HG03457 (cell line): ENCODE measurements around the gene C1orf116.

Source experiments
- ATAC-seq: cut with Tn5 transposase; IDR thresholded peaks from one replicate; pipeline ENCODE4 v1.9.1; 2021; ENCODE audit warnings: moderate number of reproducible peaks; ENCODE audit not compliant: unreplicated experiment

Gene C1orf116

DNA sequence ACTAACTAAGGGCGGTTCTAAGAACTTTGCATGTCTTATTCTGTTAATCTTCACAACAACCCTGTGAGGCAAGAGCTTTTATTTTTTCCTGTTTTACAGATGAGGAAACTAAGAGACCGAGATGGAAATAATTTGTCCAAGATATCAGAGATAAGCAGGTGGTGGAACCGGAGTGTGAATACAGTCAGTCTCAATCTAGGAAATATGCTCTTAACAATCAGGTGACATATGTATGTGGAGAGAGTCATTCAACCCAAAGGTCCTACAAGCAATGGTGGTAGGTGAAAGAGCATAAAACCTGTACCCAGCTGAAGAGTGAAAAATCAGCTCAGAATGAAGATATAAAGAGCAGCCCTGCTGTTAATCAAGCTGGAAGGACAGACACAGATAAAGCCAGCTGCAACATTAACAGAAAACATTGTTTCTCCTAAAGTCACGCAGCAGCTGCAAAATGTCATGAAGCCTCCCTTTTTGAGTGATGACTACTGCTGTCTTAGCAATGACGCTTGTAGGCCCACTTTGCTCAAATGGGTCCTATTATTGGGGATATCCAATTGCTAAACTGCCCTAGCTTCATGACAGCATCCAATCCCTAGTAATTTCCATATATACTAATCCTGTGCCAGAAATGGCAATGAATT, 31.8 kb downstream of the C1orf116 start:
- no peak for ATAC-seq

DNA sequence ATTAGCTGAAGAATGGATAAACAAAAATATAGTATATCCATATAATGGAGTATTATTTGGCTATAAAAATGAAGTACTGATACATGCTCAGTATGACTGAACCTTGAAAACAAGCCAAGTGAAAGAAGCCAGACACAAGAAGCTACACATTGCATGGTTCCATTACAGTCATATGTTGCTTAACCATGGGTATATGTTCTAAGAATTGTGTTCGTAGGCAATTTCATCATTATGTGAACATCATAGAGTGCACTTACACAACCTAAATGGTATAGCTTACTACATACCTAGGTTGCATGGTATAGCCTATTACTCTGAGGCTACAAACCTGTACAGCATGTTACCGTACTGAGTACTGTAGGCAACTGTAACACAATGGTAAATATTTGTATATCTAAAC, 33.7 kb downstream of the C1orf116 start:
- no peak for ATAC-seq

- no peak for ATAC-seq
Measured at GRCh38 chr1:206992790-206993189, 39.8 kb downstream of the C1orf116 start.

- no peak for ATAC-seq
Measured at GRCh38 chr1:206987873-206988272, 44.7 kb downstream of the C1orf116 start.

DNA sequence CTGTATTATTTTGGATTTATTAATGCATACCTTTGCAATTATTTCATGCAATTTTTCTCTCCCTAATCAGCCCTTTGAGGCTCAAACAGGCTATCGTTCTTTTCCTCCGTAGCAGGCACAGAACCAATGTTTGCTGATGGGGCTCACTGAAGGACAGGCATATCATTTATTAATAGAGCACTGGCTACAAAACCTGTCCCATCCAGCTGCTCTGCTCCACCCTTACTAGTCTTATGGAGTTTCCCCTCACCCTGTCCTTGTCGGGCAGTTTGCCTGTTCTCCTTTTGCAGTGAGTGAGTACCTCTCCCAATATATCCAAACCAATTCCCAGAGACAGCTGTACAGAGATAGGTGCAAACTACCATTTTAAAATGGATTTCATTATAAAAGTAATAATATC, 45.7 kb downstream of the C1orf116 start:
- no peak for ATAC-seq

GRCh38 chr1:206986402-206986801, 46.2 kb downstream of the C1orf116 start:
- no peak for ATAC-seq

DNA sequence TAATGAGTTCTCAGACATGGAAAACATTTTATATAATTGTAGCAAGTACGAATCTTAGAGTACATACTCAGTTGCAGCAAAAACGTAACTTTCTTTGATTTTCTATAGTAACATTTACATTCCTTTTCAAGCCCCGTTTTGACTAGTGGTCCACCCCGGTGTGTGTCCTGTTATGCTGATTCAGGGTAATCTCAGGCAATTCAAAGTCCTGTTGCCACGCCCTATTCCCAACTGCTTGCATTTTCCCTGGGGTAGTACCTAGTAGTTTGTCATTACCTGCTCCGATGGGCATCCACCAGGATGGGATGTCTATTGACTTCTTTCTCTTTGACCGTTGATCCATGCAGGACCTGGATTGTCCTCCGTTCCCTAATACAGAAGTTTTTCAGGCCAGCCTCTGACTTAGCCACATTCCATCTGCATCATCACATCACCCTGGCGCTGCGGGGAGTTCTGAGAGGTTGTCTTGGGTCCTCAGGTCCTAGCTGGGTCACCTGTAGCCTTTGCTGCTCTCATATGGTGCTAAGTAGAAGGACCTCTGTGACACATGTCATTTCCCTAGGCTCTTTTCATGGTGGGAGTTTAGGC, 47.3 kb downstream of the C1orf116 start:
- ATAC-seq, result no peak

DNA sequence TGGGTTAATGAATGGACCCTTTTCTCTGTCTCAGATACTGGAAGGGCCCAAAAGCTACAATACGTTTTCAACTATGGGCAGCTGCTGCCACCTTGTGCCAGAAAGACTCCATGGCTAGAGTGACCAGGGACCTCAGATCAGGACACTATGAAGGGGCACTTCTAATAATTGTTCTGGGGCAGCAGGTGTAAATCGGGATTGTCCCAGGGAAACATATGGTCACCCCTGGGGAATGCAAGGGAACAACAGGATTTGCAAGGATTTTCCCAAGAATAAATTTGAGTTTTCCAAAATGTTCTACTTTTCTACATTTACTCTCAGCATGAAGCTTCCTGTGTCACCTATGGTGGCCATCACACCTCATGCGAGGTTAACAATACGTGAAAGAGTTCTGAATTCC, 50.3 kb downstream of the C1orf116 start:
- ATAC-seq, result no peak

DNA sequence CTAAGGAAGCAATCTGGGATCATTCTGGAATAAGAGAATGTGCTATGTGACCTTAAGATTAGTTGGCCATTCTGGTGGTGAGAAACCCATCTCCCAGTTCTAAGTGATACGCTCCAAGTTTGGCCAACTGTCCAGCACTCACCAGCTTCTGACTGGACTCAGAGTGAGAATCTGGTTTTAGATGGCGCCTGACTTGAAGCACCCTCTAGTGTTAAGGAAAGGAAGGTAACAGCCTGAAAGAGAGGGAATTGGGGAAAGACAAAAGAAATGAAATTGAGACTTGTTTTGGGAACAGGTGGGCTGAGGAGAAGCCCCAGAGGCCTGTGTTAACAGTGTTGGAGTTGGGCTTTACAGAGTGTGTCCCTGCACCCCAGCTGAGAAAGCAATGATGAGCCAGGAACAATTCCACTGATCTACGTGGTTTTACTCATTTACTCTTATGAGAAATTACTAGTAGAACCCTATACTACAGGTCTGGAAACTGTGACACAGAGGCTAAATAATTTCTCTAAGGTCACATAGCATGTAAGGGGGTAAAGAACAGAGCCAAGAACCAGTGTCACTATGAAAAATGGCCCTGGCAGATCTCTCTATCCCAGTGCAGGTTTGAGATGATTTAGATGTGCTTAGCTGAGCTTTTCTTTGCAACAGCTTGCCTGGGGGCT, 53.0 kb downstream of the C1orf116 start:
- no peak for ATAC-seq

- ATAC-seq, result no peak
Measured at GRCh38 chr1:206978259-206978658, 54.3 kb downstream of the C1orf116 start.

DNA sequence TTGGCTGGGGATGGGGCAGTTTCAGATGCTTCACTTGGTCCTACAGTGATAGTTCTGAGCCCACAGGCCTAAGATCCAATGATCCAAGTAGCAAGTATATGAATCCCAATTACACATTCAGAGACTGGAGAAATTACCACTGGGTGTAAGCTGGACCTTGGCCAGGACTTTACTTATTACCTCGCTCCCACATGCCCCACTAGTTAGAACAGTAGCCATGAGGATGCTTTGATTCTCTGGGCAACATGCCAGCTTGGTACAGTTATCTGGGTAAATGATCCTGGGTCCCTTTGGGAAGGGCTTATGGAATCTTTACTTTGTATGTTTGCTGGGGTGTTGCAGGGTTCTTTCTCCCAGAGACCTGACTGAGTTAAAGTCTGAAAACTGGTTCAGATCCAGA, 57.2 kb downstream of the C1orf116 start:
- ATAC-seq, result no peak

DNA sequence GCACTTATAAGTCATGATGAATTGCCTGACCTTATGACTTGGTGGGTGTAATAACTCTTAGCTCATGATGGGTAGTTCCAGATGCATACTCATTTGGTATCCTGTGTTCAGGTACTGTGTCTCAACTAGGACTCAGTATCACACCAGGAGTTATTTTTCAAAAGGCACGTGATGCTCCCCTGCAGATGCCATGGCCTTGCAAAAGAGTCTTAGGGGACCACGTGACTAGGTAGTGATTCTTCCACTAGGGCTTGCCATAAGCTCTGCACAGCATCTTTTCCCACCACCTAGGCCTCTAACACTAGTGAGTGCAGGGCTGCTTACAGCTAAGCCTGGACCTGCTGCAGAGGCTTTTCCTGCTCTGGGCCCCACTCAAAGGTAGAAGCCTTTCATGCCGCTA, 58.4 kb downstream of the C1orf116 start:
- no peak for ATAC-seq

DNA sequence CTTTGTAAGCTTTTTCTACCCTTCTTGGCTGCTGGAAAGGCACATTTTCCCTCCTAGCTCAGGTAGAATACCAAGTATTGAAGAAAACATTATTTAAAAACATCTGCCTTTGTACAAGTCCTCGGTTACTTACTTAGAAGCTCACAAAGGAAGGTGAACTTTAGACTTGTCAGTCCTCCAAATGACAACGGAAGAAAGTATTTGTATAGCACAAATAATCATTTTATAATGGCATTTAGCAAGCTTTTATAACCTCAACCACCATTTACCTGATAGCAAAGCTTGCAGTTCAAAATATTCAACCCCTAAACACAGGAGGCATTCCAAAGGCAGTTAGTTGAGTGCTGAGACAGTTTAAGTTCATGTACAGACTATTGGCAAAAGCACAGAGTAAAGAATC, 59.8 kb downstream of the C1orf116 start:
- no peak for ATAC-seq

DNA sequence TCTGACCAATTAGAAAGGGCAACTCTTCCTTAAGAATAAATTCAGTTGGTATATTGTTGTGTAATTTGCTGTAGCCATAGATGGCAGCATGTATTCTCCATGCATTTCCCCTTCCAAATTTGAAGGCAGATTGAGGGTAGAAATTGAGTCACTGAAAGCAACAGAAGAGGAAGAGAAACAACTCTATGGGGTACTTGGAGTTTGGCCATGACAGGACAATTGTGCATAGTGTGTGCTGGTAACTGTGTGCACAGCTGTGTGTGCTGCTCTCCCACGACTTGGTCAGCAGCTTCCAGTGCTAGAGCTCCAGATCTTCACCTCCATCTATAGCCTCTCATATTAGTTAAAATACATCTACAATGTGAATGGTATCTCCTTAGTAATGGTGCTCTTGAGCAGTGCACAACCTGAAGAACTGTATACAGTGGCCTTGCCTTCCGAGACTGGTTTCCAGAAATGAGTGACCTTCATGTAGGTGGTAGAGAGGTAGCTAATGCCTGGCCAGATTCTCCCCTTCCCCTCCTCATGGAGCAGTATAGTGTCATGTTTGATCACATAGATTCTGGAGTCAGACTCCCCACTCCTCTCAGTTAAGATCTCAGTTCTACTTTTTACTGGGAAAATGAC, 61.4 kb downstream of the C1orf116 start:
- ATAC-seq, result peak; percentile 35

DNA sequence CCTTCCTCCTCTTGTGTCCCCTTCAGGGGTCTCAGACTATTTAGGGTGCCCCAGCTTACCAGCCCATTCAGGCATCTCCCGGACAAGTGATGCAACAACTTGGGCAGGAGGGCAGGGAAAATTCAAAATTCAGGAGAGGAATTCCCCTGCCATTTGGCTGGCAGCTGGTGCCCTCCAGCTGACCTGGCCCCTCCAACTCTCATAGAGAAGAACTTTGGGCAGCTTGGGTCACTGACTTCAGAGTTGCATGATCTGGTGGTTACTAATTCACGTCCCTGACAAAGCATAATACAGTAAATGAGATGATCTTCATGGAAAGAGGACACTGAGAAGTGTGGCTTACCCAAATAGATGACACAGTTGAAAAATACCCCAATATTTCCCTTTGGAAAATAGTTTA, 62.1 kb downstream of the C1orf116 start, which contains the start of gene FCAMR:
Gene FCAMR (minus strand): TSS at position 15 of the 400 bp plus-strand sequence. CDS start 335 bp downstream, outside the sequence.
- ATAC-seq, result no peak

DNA sequence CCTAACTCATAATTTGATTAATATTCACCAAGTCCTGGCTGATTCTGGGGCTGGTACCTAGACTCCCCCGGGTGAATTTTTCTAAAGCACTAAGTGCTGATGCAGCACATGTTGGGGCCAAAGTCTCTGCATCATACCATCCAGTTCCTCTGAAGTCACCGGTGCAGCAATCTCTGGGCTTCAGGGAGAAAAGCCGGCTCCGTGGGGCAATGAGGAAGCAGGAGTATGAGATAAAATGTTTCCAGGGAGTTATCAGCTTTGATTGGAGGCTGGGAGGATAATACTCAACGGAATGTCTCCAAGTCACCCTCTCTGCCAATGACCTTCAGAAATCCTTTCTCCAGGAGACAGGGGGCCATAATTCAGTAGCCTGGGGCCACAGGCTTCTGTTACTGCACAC, 63.5 kb downstream of the C1orf116 start:
- no peak for ATAC-seq
